Stimulated activated CD4-positive, alpha-beta T cell treated with anti-CD3 and anti-CD28 coated beads, Interleukin-1b, Interleukin-23, amount 100 ng/mL, for 48 hours (primary cell): ENCODE data around the gene MOB3B.
"Not testable (repeated sequence)": the region's sequence is repeated elsewhere in the genome, so short reads cannot be mapped to it uniquely, and the experiment has no call there.

ENCODE experiments used
- DNase-seq: peaks from one replicate; pipeline ENCODE4 v3.0.0-alpha.2; 2020

MOB3B gene

GRCh38 chr9:27473111-27473529 is 56.5 kb downstream of the MOB3B start:
- DNase-seq: no peak

- no peak for DNase-seq
Measured at GRCh38 chr9:27472195-27472594, 57.4 kb downstream of the MOB3B start.

GRCh38 chr9:27471789-27472188 is 57.8 kb downstream of the MOB3B start:
- DNase-seq: no peak

GRCh38 chr9:27471366-27471765 is 58.2 kb downstream of the MOB3B start:
- DNase-seq: no peak

- no peak for DNase-seq
Measured at GRCh38 chr9:27470291-27470856, 59.2 kb downstream of the MOB3B start.

- no peak for DNase-seq
Measured at GRCh38 chr9:27469550-27469949, 60.1 kb downstream of the MOB3B start.

GRCh38 chr9:27468462-27469110 is 61.0 kb downstream of the MOB3B start:
- DNase-seq: no peak

GRCh38 chr9:27468000-27468399 is 61.6 kb downstream of the MOB3B start:
- DNase-seq: no peak

- DNase-seq: no peak
Measured at GRCh38 chr9:27467486-27467885, 62.1 kb downstream of the MOB3B start.

GRCh38 chr9:27466516-27466915 is 63.1 kb downstream of the MOB3B start:
- not testable (repeated sequence) for DNase-seq

- DNase-seq: not testable (repeated sequence)
Measured at GRCh38 chr9:27464950-27465349, 64.7 kb downstream of the MOB3B start.

GRCh38 chr9:27462846-27463245 is 66.8 kb downstream of the MOB3B start:
- DNase-seq: no peak

- DNase-seq: no peak
Measured at GRCh38 chr9:27462434-27462833, 67.2 kb downstream of the MOB3B start.

- peak; percentile 10 for DNase-seq
Measured at GRCh38 chr9:27460226-27461023, 69.2 kb downstream of the MOB3B start.

- DNase-seq: no peak
Measured at GRCh38 chr9:27457445-27457844, 72.2 kb downstream of the MOB3B start.

GRCh38 chr9:27453860-27454553 is 75.6 kb downstream of the MOB3B start:
- DNase-seq: no peak

GRCh38 chr9:27451207-27451797 is 78.3 kb downstream of the MOB3B start:
- no peak for DNase-seq

- DNase-seq: no peak
Measured at GRCh38 chr9:27450752-27451151, 78.9 kb downstream of the MOB3B start.

GRCh38 chr9:27448356-27448755 is 81.3 kb downstream of the MOB3B start:
- not testable (repeated sequence) for DNase-seq

- no peak for DNase-seq
Measured at GRCh38 chr9:27447031-27447683, 82.5 kb downstream of the MOB3B start.

- DNase-seq: no peak
Measured at GRCh38 chr9:27445688-27446087, 83.9 kb downstream of the MOB3B start.

GRCh38 chr9:27445057-27445595 is 84.5 kb downstream of the MOB3B start:
- DNase-seq: no peak
